Measurements from ENCODE around the gene CCDC122. TPM values are rescaled to one million over a fixed set of nuclear protein-coding genes. Genes with fewer than 3 reads are reported as not detected.

Gene CCDC122
- total and polyA plus RNA-seq, 2 of the 8 experiments (the other 6 are each of a cell fraction or from before 2014, with no cell fraction given) = 2.9 to 5.8 TPM

GRCh38 chr13:43894438-43894837, 14.9 kb upstream of the CCDC122 start:
- no peaks in the 10 kb centered on the region for H3K79me1 ChIP-seq (ENCODE audit: low read depth, low read length)
- H3K14ac ChIP-seq (ENCODE audit: insufficient read length) = no peak overlapping the region
- no peaks in the 10 kb centered on the region for H3K23me2 ChIP-seq (ENCODE audit: low read depth, low read length)
- no peaks in the 10 kb centered on the region for H4K20me1 ChIP-seq (replicated peaks in 1 of 2; ENCODE audit: control insufficient read depth in 1 of 2, insufficient read depth in 2 of 2, low read length in 2 of 2)
- H3K4me2 ChIP-seq (ENCODE audit: insufficient read depth in 1 of 2, low read depth in 2 of 2, low read length in 2 of 2) = no peak overlapping the region
- H2BK12ac ChIP-seq (ENCODE audit: low read depth, low read length) = no peak overlapping the region
- H3K9me3 ChIP-seq (ENCODE audit: insufficient read depth in 2 of 2, low read depth in 1 of 2, low read length in 1 of 2) = no peaks in the 10 kb centered on the region
- no peak overlapping the region for H2AFZ ChIP-seq (ENCODE audit: low read length)
- H3K36me3 ChIP-seq (ENCODE audit: control insufficient read depth in 2 of 4, insufficient read depth in 4 of 4, low read length in 3 of 4) = no peaks in the 10 kb centered on the region
- no peaks in the 10 kb centered on the region for H3K4me1 ChIP-seq (replicated peaks in 1 of 4; ENCODE audit: control insufficient read depth in 3 of 4, insufficient read depth in 4 of 4, low read length in 3 of 4)
- H3K9ac ChIP-seq (replicated peaks in 1 of 4; ENCODE audit: extremely low read depth in 1 of 4, low read depth in 3 of 4, low read length in 3 of 4) = no peak overlapping the region
- no peak for TF ChIP-seq SIN3A (conservative IDR thresholded peaks at IDR 0.05 in 1 of 2, IDR thresholded peaks at IDR 0.05 in 1 of 2; ENCODE audit: low read depth in 1 of 2, low read length in 2 of 2)
- no peak for TF ChIP-seq BRCA1 (IDR thresholded peaks at IDR 0.05; ENCODE audit: low read depth, low read length)
- peak in 1 of 3 experiments; percentile 33; a peak in 1 of 4 replicates for TF ChIP-seq CTCF (IDR thresholded peaks at IDR 0.05; ENCODE audit: control extremely low read depth in 1 of 3, insufficient read depth in 1 of 3, low read depth in 1 of 3, low read length in 3 of 3)
- no peak for TF ChIP-seq TAF1 (IDR thresholded peaks at IDR 0.05; ENCODE audit: low read depth, low read length)
- no peak overlapping the region for H4K91ac ChIP-seq (replicated peaks; ENCODE audit: insufficient read length, low read length)
- FAIRE-seq = no peak
- H2BK120ac ChIP-seq (replicated peaks; ENCODE audit: low read depth, low read length) = no peak overlapping the region
- ChIA-PET POLR2A (ENCODE audit: partially characterized antibody) (no interaction called here), CTCF (ENCODE audit: partially characterized antibody) (interaction anchor here (0.9 to 2.5 kb wide), 5 partner anchors 9 to 121 kb away, joined by 3 to 19 read pairs (median 3); no protein-coding TSS in a partner anchor)
- no peaks in the 10 kb centered on the region for H3K79me2 ChIP-seq (ENCODE audit: control insufficient read depth in 1 of 2, insufficient read depth in 2 of 2, low read length in 2 of 2)
- H3K4me3 ChIP-seq (ENCODE audit: extremely low read depth in 1 of 4, insufficient read depth in 2 of 4, low read depth in 3 of 4, low read length in 4 of 4) = no peak overlapping the region
- no peak overlapping the region for H2BK5ac ChIP-seq (ENCODE audit: low read depth, low read length)
- no peak overlapping the region for H2BK20ac ChIP-seq (ENCODE audit: low read length)
- H3K4ac ChIP-seq (replicated peaks; ENCODE audit: insufficient read length, low read depth, low read length) = no peak overlapping the region
- no peak overlapping the region for H3K23ac ChIP-seq (ENCODE audit: insufficient read length)
- H4K5ac ChIP-seq (ENCODE audit: insufficient read length, low read depth, low read length) = no peak overlapping the region
- H2BK15ac ChIP-seq (ENCODE audit: low read length) = no peak overlapping the region
- no peak overlapping the region for H3K18ac ChIP-seq (ENCODE audit: extremely low read depth, low read length)
- no peak overlapping the region for H2AK5ac ChIP-seq (ENCODE audit: low read depth, low read length)
- no peak overlapping the region for H3K27ac ChIP-seq (ENCODE audit: low read depth, low read length)
- H4K8ac ChIP-seq (ENCODE audit: extremely low read depth, insufficient read depth, low read length) = no peak overlapping the region
- peaks cover 0 to 1% (median 0%) of the 10 kb centered on the region in 4 experiments; a peak in 1 of 7 replicates for H3K27me3 ChIP-seq (replicated peaks in 1 of 4; ENCODE audit: control insufficient read depth in 3 of 4, extremely low read depth in 1 of 4, insufficient read depth in 3 of 4, low read length in 3 of 4)
- no peak overlapping the region for H3K56ac ChIP-seq (replicated peaks; ENCODE audit: insufficient read length, low read depth, low read length)
- DNase-seq (ENCODE audit: low read depth in 1 of 2, low spot score in 2 of 2) = no peak
